Caco-2 (cell line): ENCODE data around the gene UFD1. TPM values are rescaled to one million over a fixed set of nuclear protein-coding genes. Genes with fewer than 3 reads are reported as not detected.

ENCODE experiments used
- BruUV-seq: library from RNA; stranded (reverse); fragments of 400-500 nt; replicated peaks from 2 replicates; lab custom pipeline; 2021; lab: Mats Ljungman, UMichigan
- CTCF ChIA-PET: fragments of 300-600 bp; sonication (Branson Sonifier 250); formaldehyde crosslinking; loops from one replicate; lab custom pipeline; 2022; ENCODE audit warnings: antibody characterized with exemption; lab: Charles Lee
- POLR2A ChIA-PET: fragments of 300-600 bp; sonication (Branson Sonifier 250); formaldehyde crosslinking; loops from one replicate; lab custom pipeline; 2022; ENCODE audit warnings: antibody characterized with exemption; lab: Charles Lee
- DNase-seq, 2 experiments: peaks; one replicate each; pipeline versions ENCODE4 v3.0.0 to v3.0.0-alpha.2; 2020 to 2022
- H3K27me3 ChIP-seq: replicated peaks from 2 replicates; pipeline ENCODE4 v1.6.0; 2011; ENCODE audit warnings: low read length; ENCODE audit not compliant: control insufficient read depth, insufficient read depth
- H3K36me3 ChIP-seq: 2 replicates; pipeline ENCODE4 v1.5.1; 2011; ENCODE audit warnings: low read length; ENCODE audit not compliant: control insufficient read depth, insufficient read depth
- H3K4me1 ChIP-seq: fragments of 250-450 bp; sonication (Bioruptor Pico); 2 replicates; pipeline ENCODE4 v1.5.1; 2020; ENCODE audit warnings: mild to moderate bottlenecking
- H3K4me3 ChIP-seq: 2 replicates; pipeline ENCODE4 v1.5.1; 2011; ENCODE audit warnings: low read depth, mild to moderate bottlenecking, control low read depth, low read length
- H3K9me3 ChIP-seq: fragments of 250-450 bp; sonication (Bioruptor Pico); 2 replicates; pipeline ENCODE4 v1.5.1; 2020; ENCODE audit warnings: mild to moderate bottlenecking, moderate library complexity
- H3K27ac Mint-ChIP-seq: one replicate; pipeline ENCODE4 v1.8.0; 2022; ENCODE audit warnings: mixed read lengths; ENCODE audit not compliant: unreplicated experiment
- H3K27me3 Mint-ChIP-seq: one replicate; pipeline ENCODE4 v1.8.0; 2022; ENCODE audit warnings: mixed read lengths; ENCODE audit not compliant: insufficient read depth, unreplicated experiment
- H3K36me3 Mint-ChIP-seq: one replicate; pipeline ENCODE4 v1.8.0; 2022; ENCODE audit warnings: mild to moderate bottlenecking, mixed read lengths; ENCODE audit not compliant: insufficient read depth, unreplicated experiment
- H3K4me1 Mint-ChIP-seq: one replicate; pipeline ENCODE4 v1.8.0; 2022; ENCODE audit warnings: low read depth, mixed read lengths; ENCODE audit not compliant: unreplicated experiment
- H3K4me3 Mint-ChIP-seq: one replicate; pipeline ENCODE4 v1.8.0; 2022; ENCODE audit warnings: mild to moderate bottlenecking, moderate library complexity, mixed read lengths; ENCODE audit not compliant: unreplicated experiment
- H3K9me3 Mint-ChIP-seq: one replicate; pipeline ENCODE4 v1.8.0; 2022; ENCODE audit warnings: mixed read lengths; ENCODE audit not compliant: unreplicated experiment
- CTCF ChIP-seq, 2 experiments: fragments of 200-600 bp in 1 of 2; IDR thresholded peaks; 1 replicate in 1 of 2; 2 replicates in 1 of 2; pipeline versions ENCODE4 v1.5.1 to v1.8.0; 2011 to 2022; ENCODE audit warnings: antibody characterized with exemption in 1 of 2, control low read depth in 1 of 2, inconsistent platforms in 1 of 2, low read depth in 1 of 2, low read length in 1 of 2, mild to moderate bottlenecking in 1 of 2, moderate library complexity in 1 of 2; ENCODE audit not compliant: insufficient read depth in 1 of 2, severe bottlenecking in 1 of 2, unreplicated experiment in 1 of 2
- intact Hi-C: fragments of 100-400 bp; cut with micrococcal nuclease; formaldehyde crosslinking; loops from one replicate; pipeline ENCODE4 v1.10.0; 2022; ENCODE audit not compliant: unreplicated experiment
- total RNA-seq: library from RNA; stranded (reverse); gene quantifications from 2 replicates; pipeline ENCODE4 v1.2.3, GENCODE V29; 2022

The UFD1 gene
- total RNA-seq, 1 experiment from 2014 or later, result 102 TPM

- no peak for TF ChIP-seq CTCF (IDR thresholded peaks at IDR 0.05; ENCODE audit: insufficient read depth in 1 of 2, low read depth in 1 of 2, low read length in 1 of 2, severe bottlenecking in 1 of 2, unreplicated experiment in 1 of 2)
- no peaks in the 10 kb centered on the region for H3K4me1 Mint-ChIP-seq
- no peaks in the 10 kb centered on the region for H3K9me3 Mint-ChIP-seq
- H3K4me3 Mint-ChIP-seq, result no peak overlapping the region
- H3K36me3 Mint-ChIP-seq, result peaks cover 19% of the 10 kb centered on the region
- no TSS peak for BruUV-seq
- Histone ChIP-seq H3K27me3 (no peaks in the 10 kb centered on the region), H3K4me3 (no peak overlapping the region), H3K9me3 (no peaks in the 10 kb centered on the region), H3K36me3 (no peaks in the 10 kb centered on the region), H3K4me1 (no peaks in the 10 kb centered on the region)
- no peak for DNase-seq
- intact Hi-C loops, result no loop called here
- ChIA-PET CTCF (no interaction called here), POLR2A (no interaction called here)
- no peaks in the 10 kb centered on the region for H3K27me3 Mint-ChIP-seq
- no peak overlapping the region for H3K27ac Mint-ChIP-seq
Measured at GRCh38 chr22:19520007-19520406, 41.0 kb upstream of the UFD1 start.

GRCh38 chr22:19519041-19519926 is 40.3 kb upstream of the UFD1 start:
- intact Hi-C loops, result no loop called here
- ChIA-PET CTCF (no interaction called here), POLR2A (no interaction called here)
- Mint-ChIP-seq H3K9me3 (no peaks in the 10 kb centered on the region), H3K36me3 (peaks cover 24% of the 10 kb centered on the region), H3K4me3 (no peak overlapping the region), H3K27me3 (no peaks in the 10 kb centered on the region), H3K27ac (no peak overlapping the region), H3K4me1 (no peaks in the 10 kb centered on the region)
- BruUV-seq, result no TSS peak
- H3K9me3 ChIP-seq, result no peaks in the 10 kb centered on the region
- H3K36me3 ChIP-seq, result no peaks in the 10 kb centered on the region
- no peak for TF ChIP-seq CTCF (IDR thresholded peaks at IDR 0.05; ENCODE audit: insufficient read depth in 1 of 2, low read depth in 1 of 2, low read length in 1 of 2, severe bottlenecking in 1 of 2, unreplicated experiment in 1 of 2)
- H3K4me1 ChIP-seq, result no peaks in the 10 kb centered on the region
- no peak overlapping the region for H3K4me3 ChIP-seq
- H3K27me3 ChIP-seq, result no peaks in the 10 kb centered on the region
- no peak for DNase-seq

GRCh38 chr22:19518635-19519034 is 39.6 kb upstream of the UFD1 start:
- H3K27me3 Mint-ChIP-seq, result no peaks in the 10 kb centered on the region
- no peaks in the 10 kb centered on the region for H3K9me3 Mint-ChIP-seq
- no peak overlapping the region for H3K4me3 Mint-ChIP-seq
- Histone ChIP-seq H3K36me3 (no peaks in the 10 kb centered on the region), H3K27me3 (no peaks in the 10 kb centered on the region), H3K9me3 (no peaks in the 10 kb centered on the region), H3K4me1 (no peaks in the 10 kb centered on the region), H3K4me3 (no peak overlapping the region)
- CTCF ChIA-PET, result no interaction called here
- POLR2A ChIA-PET, result no interaction called here
- no peak overlapping the region for H3K27ac Mint-ChIP-seq
- no peak for DNase-seq
- BruUV-seq, result no TSS peak
- intact Hi-C loops, result no loop called here
- TF ChIP-seq CTCF (IDR thresholded peaks at IDR 0.05; ENCODE audit: insufficient read depth in 1 of 2, low read depth in 1 of 2, low read length in 1 of 2, severe bottlenecking in 1 of 2, unreplicated experiment in 1 of 2), result no peak
- H3K4me1 Mint-ChIP-seq, result no peaks in the 10 kb centered on the region
- peaks cover 24% of the 10 kb centered on the region for H3K36me3 Mint-ChIP-seq
